Hepatocyte (in vitro differentiated cells): Measurements from ENCODE around the gene RABAC1. TPM values are rescaled to one million over a fixed set of nuclear protein-coding genes. Genes with fewer than 3 reads are reported as not detected.

Experiments used
- DNase-seq: peaks from one replicate; pipeline ENCODE4 v3.0.0-alpha.2; 2016; ENCODE audit warnings: low spot score
- H2AFZ ChIP-seq: fragments of 200-600 bp; sonication (generic); 2 replicates; pipeline ENCODE4 v1.6.0; 2016; ENCODE audit warnings: antibody characterized with exemption, mild to moderate bottlenecking
- H3K27ac ChIP-seq: fragments of 200-600 bp; sonication (generic); 2 replicates; pipeline ENCODE4 v1.5.1; 2016; ENCODE audit warnings: mild to moderate bottlenecking
- H3K27me3 ChIP-seq: fragments of 200-600 bp; sonication (generic); 2 replicates; pipeline ENCODE4 v1.6.1; 2016
- H3K36me3 ChIP-seq: fragments of 200-600 bp; sonication (generic); replicated peaks from 2 replicates; pipeline ENCODE4 v1.5.1; 2016; ENCODE audit warnings: low read depth; ENCODE audit not compliant: insufficient read depth
- H3K4me1 ChIP-seq: fragments of 200-600 bp; sonication (generic); 2 replicates; pipeline ENCODE4 v1.5.1; 2016; ENCODE audit warnings: mild to moderate bottlenecking, moderate library complexity; ENCODE audit not compliant: insufficient read depth
- H3K4me2 ChIP-seq: fragments of 200-600 bp; sonication (generic); 2 replicates; pipeline ENCODE4 v1.6.0; 2016
- H3K4me3 ChIP-seq: fragments of 200-600 bp; sonication (generic); 2 replicates; pipeline ENCODE4 v1.5.1; 2016; ENCODE audit warnings: mild to moderate bottlenecking
- H3K79me2 ChIP-seq: fragments of 200-600 bp; sonication (generic); 2 replicates; pipeline ENCODE4 v1.6.0; 2017; ENCODE audit warnings: mild to moderate bottlenecking
- H3K9me2 ChIP-seq: fragments of 200-600 bp; sonication (generic); replicated peaks from 2 replicates; pipeline ENCODE4 v1.6.0; 2017; ENCODE audit warnings: mild to moderate bottlenecking; ENCODE audit not compliant: insufficient read depth
- H3K9me3 ChIP-seq: fragments of 200-600 bp; sonication (generic); 2 replicates; pipeline ENCODE4 v1.5.1; 2016; ENCODE audit warnings: low read depth, mild to moderate bottlenecking
- H4K20me1 ChIP-seq: fragments of 200-600 bp; sonication (generic); 2 replicates; pipeline ENCODE4 v1.6.0; 2016; ENCODE audit warnings: mild to moderate bottlenecking; ENCODE audit not compliant: insufficient read depth, poor library complexity, severe bottlenecking
- EZH2 ChIP-seq: fragments of 200-600 bp; sonication (generic); IDR thresholded peaks from 2 replicates; pipeline ENCODE4 v1.6.1; 2016; ENCODE audit warnings: antibody characterized with exemption, mild to moderate bottlenecking, borderline replicate concordance
- EZH2phosphoT487 ChIP-seq: fragments of 200-600 bp; sonication (generic); IDR thresholded peaks from one replicate; pipeline ENCODE4 v1.6.1; 2018; ENCODE audit warnings: antibody characterized with exemption, mild to moderate bottlenecking, low read depth, moderate library complexity; ENCODE audit not compliant: unreplicated experiment, severe bottlenecking
- whole genome bisulfite sequencing: methylation state at CpG from one replicate; pipeline ENCODE4 v1.1.6; 2016; ENCODE audit warnings: low lambda C conversion rate; ENCODE audit errors: missing lambda C conversion rate; 5-methylcytosine and 5-hydroxymethylcytosine counted together
- polyA plus RNA-seq: library from polyadenylated mRNA; unstranded; fragments of >200 nt; fragmentation: Nextera tagmentation; extraction: Ambion mirVana; gene quantifications from 2 replicates; pipeline ENCODE4 v1.2.1, GENCODE V29; 2016
- total RNA-seq: library from RNA; depleted of rRNA; stranded (reverse); fragments of >200 nt; gene quantifications from 2 replicates; pipeline ENCODE4 v1.2.3, GENCODE V29; 2014
- TF ChIP-seq, protein P1 (sequence below): fragments of 200-600 bp; sonication (generic); IDR thresholded peaks from 2 replicates; pipeline ENCODE4 v1.5.1; 2016; ENCODE audit warnings: antibody characterized with exemption, mild to moderate bottlenecking; ENCODE audit not compliant: poor library complexity

Gene RABAC1
- total and polyA plus RNA-seq, 2 experiments from 2014 or later = 203 to 395 TPM

DNA sequence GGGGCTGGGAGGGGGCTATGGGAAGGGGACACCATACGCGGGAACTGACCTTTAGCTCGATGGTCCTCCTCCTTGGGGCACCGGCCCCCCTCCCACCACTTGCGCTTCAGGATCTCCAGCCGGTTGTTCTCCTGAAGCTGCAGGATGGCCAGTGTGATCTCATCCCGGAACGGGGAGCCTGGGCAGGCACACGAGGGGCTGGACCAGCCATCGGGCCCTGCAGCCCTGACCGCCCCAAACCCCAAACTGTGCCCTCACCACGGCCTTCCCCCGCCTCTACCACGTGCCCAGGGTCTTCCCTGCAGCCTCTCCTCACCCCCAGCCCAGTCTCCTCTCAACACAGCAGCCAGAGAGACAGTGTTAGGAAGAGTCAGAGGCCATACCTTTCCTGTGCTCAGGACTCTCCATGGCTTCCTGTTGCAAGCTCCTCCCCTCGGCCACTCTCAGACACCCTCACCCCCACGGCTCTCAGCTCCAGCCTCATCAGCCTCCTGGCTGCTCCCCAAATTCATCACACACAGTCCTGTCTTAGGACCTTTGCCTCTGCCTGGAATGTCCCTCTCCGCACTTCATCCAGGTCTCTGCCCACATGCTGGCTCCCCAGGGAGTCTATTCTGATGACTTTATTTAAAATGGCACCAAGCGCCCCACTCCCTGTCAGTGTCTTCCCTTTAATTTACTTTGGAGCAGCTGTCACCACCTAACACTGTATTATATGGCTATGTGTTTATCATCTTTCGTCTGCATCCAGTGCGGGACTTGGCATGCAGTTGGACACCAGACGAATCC lies 44.6 kb upstream of the RABAC1 start:
- Histone ChIP-seq H3K27ac (no peak overlapping the region), H3K9me3 (no peaks in the 10 kb centered on the region), H3K36me3 (no peaks in the 10 kb centered on the region), H4K20me1 (no peaks in the 10 kb centered on the region), H3K79me2 (no peaks in the 10 kb centered on the region), H3K27me3 (peaks cover 37% of the 10 kb centered on the region), H3K4me1 (no peaks in the 10 kb centered on the region), H2AFZ (no peak overlapping the region), H3K4me3 (no peak overlapping the region), H3K9me2 (no peaks in the 10 kb centered on the region), H3K4me2 (no peak overlapping the region)
- TF ChIP-seq, protein P1, sequence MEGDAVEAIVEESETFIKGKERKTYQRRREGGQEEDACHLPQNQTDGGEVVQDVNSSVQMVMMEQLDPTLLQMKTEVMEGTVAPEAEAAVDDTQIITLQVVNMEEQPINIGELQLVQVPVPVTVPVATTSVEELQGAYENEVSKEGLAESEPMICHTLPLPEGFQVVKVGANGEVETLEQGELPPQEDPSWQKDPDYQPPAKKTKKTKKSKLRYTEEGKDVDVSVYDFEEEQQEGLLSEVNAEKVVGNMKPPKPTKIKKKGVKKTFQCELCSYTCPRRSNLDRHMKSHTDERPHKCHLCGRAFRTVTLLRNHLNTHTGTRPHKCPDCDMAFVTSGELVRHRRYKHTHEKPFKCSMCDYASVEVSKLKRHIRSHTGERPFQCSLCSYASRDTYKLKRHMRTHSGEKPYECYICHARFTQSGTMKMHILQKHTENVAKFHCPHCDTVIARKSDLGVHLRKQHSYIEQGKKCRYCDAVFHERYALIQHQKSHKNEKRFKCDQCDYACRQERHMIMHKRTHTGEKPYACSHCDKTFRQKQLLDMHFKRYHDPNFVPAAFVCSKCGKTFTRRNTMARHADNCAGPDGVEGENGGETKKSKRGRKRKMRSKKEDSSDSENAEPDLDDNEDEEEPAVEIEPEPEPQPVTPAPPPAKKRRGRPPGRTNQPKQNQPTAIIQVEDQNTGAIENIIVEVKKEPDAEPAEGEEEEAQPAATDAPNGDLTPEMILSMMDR = no peak
- TF ChIP-seq EZH2phosphoT487 (no peak), EZH2 (no peak)
- WGBS = 89% methylated on average over 15 of the region's 21 CpGs
- DNase-seq = no peak

DNA sequence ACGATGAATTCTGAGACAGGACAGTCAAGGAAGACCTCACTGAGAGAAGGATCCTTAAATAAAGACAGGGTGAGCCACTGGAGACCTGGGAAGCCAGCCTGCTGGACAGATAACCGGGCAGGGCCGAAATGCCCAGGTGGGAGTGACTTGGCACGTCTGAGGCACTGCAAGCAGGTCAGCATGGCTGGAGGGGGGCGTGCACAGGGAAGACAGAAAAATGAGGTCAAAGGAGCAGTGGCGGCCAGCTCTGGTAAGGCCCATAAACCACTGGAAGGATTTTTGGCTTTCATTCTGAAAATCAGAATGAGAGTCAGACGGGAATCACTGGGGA lies 40.7 kb upstream of the RABAC1 start:
- Histone ChIP-seq H3K36me3 (no peaks in the 10 kb centered on the region), H3K4me3 (no peak overlapping the region), H3K27me3 (peaks cover 71% of the 10 kb centered on the region), H4K20me1 (no peaks in the 10 kb centered on the region), H3K4me2 (no peak overlapping the region), H2AFZ (no peak overlapping the region), H3K27ac (no peak overlapping the region), H3K9me3 (no peaks in the 10 kb centered on the region), H3K79me2 (no peaks in the 10 kb centered on the region), H3K4me1 (no peaks in the 10 kb centered on the region), H3K9me2 (no peaks in the 10 kb centered on the region)
- WGBS = 91% methylated on average over 7 of the region's 7 CpGs
- DNase-seq = no peak
- TF ChIP-seq EZH2phosphoT487 (no peak), EZH2 (peak; percentile 8)

- no peaks in the 10 kb centered on the region for H4K20me1 ChIP-seq
- H3K4me1 ChIP-seq = no peaks in the 10 kb centered on the region
- H3K4me3 ChIP-seq = no peak overlapping the region
- H3K4me2 ChIP-seq = no peak overlapping the region
- H3K79me2 ChIP-seq = no peaks in the 10 kb centered on the region
- TF ChIP-seq EZH2 (peak; percentile 47), EZH2phosphoT487 (no peak)
- H2AFZ ChIP-seq = no peak overlapping the region
- 68% methylated on average over 7 of the region's 55 CpGs for WGBS
- no peaks in the 10 kb centered on the region for H3K9me3 ChIP-seq
- H3K36me3 ChIP-seq = no peaks in the 10 kb centered on the region
- no peak overlapping the region for H3K27ac ChIP-seq
- peaks cover 75% of the 10 kb centered on the region for H3K27me3 ChIP-seq
- DNase-seq = no peak
- no peaks in the 10 kb centered on the region for H3K9me2 ChIP-seq
Measured at GRCh38 chr19:41999071-41999877, 40.2 kb upstream of the RABAC1 start.

- no peaks in the 10 kb centered on the region for H3K36me3 ChIP-seq
- H3K27ac ChIP-seq = no peak overlapping the region
- peaks cover 83% of the 10 kb centered on the region for H3K27me3 ChIP-seq
- H3K4me2 ChIP-seq = peak overlapping the region; percentile 67
- WGBS = 8% methylated on average over 29 of the region's 64 CpGs
- no peaks in the 10 kb centered on the region for H4K20me1 ChIP-seq
- H2AFZ ChIP-seq = no peak overlapping the region
- no peaks in the 10 kb centered on the region for H3K4me1 ChIP-seq
- DNase-seq = peak; percentile 61
- H3K9me3 ChIP-seq = no peaks in the 10 kb centered on the region
- H3K79me2 ChIP-seq = no peaks in the 10 kb centered on the region
- no peak overlapping the region for H3K4me3 ChIP-seq
- H3K9me2 ChIP-seq = no peaks in the 10 kb centered on the region
- no peak for TF ChIP-seq EZH2
- TF ChIP-seq, protein P1 = peak; percentile 45
Measured at GRCh38 chr19:41998246-41999020, 39.3 kb upstream of the RABAC1 start.
